Left lobe of liver (tissue), 2 donors: ENCODE results near the gene USP12. TPM values are rescaled to one million over a fixed set of nuclear protein-coding genes. Genes with fewer than 3 reads are reported as not detected.
A peak's percentile ranks its signal among the peaks of the same experiment; 100 is the strongest.

ENCODE experiments used
- ATAC-seq: fragments of 200-7000 bp; cut with Tn5 transposase; one replicate; pipeline ENCODE4 v1.9.1; 2020; ENCODE audit warnings: mild to moderate bottlenecking, moderate library complexity
- DNase-seq: peaks from one replicate; pipeline ENCODE4 v3.0.0-alpha.2; 2020; ENCODE audit warnings: low spot score
- total RNA-seq: library from RNA; stranded (reverse); gene quantifications from one replicate; pipeline ENCODE4 v1.2.1, GENCODE V29; 2021
- donor health status: DM: no; HTN: no; CAD: no; lungs with moderate emphysema.
- donor health status: DM: no; HTN: yes; CAD: no.

Gene USP12
- total RNA-seq, 1 donor from 2014 or later = 11.5 TPM

DNA sequence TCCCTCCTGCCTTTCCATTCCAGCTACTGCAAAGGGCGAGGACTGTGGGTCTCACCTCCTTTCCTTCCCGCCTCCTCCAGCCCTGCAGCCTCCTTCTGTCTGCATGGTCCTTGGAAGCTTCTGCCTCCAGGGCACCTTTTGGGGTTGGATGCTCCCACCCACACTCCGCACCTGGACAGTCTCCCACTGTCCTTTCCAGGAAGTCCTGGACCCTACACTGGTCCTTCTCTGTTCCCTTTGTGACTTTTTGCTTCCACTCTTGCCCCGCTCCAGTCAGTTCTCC lies 130.8 kb downstream of the USP12 start:
- DNase-seq = no peak
- no peak for ATAC-seq

DNA sequence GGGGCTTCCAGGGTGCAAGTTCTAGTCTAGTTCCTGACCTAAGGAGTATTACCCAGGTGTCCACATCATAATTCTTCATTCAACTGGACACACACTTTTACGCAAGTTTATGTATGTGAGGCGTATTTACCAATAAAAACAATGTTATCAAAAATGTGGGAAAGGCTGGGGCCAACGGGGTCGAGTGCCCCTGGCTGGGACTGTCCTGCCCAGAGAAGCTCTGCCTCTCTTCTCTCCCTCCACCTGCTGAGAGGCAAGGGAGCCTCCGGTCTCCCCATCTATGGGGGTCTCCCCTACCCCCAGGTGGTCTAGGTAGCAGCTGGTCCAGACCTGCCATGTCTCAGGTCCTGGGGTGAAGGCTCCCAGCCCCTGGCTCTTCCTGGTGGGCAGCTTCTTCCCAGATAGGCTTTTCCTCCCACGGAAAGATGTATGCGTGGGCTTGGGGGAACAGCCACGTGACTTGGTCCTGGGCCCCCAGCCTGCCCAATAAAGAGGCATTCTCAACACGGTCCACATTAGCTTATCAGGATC lies 132.4 kb downstream of the USP12 start:
- no peak for ATAC-seq
- no peak for DNase-seq

DNA sequence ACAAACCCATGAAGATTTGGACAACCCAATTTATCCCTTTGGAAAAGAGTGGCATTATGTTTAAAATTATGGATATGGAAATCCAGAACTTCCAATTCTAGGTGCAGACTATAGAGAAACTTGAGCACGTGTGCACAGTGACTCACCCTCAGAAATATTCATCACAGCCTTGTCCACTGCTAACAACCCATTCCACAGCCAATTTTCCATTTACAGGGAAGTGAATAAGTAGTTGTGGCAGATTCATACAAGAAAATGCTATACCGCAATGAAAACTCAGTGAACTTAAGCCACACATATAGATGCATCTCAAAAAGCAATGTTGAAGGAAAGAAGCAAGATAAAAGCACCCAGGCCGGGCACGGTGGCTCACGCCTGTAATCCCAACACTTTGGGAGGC lies 133.3 kb downstream of the USP12 start:
- ATAC-seq (no peak), DNase-seq (no peak)

DNA sequence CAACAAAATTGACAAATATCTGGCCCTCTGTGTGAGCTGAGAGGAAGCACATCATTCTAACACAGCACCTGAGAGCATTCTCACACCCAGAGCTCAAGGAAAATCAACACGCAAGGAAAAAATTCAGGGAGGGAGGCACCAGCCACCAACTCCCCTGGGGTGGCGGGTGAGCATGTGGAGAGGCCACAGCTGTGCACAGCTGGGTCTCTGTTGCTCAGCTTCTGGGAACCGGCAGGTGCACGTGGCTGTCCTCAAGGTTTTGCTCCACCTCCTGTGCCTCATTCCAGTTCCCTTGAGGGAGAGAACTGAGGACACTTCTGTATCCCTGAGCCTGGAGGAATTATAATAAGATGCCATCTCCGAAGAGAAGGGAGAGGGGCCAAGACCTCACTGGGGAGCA lies 134.0 kb downstream of the USP12 start:
- ATAC-seq (no peak), DNase-seq (no peak)

DNA sequence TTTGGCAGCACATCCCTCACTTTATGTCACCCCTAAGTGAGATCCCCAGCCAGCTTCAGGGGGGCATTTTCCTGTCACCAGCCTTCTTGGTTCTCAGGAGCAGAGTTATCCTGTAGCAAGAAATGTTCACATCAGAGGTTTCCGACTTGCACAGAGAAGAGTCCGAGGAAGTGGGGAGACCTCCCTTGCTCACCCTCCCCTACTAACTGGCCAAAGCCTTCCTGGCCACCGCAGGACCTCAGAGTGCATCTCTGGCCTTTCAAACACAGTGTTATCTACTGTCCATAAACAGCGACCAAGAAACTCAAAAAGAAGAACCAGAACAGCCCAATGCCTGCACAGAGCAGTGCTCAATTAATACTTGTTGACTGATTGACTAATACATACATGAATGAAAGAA lies 134.4 kb downstream of the USP12 start:
- DNase-seq = no peak
- no peak for ATAC-seq

DNA sequence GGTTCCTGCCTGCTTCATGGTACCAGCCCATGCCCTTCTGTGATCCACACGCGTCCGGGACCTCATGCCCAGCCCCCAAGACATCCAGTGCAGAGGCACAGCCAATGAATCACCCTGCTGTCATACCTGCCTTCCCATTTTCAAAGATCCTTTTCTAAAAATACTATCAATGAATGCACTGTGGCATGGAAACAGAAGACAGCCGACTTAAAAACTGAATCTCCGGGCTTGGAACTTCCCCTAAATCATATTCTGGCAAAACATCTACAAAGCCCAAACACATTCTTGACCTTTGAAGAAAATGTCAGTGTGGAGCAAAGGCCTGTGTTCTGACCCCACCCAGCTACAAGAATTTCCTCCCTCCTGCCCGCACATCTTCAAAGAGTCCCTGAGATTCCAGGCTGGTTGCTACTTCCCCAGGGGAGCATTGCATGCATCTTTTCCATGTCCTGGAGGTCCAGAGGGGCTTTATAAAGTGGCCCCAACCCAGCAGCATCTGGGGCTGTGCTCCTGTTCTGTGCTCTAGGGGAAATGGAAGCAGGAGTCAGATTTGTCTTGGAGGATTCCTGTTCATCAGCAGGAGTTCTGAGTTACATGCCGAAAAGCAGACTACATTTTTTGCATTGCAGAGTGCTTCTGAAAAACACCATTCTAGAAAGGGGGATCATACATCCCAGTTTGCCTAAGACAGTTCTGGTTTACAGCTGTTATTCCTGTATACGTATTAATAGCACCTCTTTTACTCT lies 135.2 kb downstream of the USP12 start:
- ATAC-seq (no peak), DNase-seq (peak; percentile 4)

DNA sequence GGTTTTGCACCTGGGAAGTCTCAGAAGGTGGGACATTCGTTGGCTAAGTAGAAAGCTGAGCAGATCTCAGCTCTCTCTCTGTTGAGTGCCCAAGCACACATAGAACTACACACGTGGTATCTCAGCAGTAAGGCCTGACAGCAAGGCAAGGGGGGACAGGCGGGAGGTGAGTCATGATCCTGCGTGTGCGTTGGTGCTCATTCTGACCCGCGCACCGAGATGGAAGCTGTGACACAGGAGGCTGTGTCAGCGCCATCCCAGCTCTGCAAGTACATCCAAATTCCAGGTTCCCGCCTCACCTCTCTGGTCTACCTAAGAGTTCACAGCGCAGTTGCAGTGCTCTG lies 135.7 kb downstream of the USP12 start:
- DNase-seq (peak; percentile 24), ATAC-seq (no peak)

DNA sequence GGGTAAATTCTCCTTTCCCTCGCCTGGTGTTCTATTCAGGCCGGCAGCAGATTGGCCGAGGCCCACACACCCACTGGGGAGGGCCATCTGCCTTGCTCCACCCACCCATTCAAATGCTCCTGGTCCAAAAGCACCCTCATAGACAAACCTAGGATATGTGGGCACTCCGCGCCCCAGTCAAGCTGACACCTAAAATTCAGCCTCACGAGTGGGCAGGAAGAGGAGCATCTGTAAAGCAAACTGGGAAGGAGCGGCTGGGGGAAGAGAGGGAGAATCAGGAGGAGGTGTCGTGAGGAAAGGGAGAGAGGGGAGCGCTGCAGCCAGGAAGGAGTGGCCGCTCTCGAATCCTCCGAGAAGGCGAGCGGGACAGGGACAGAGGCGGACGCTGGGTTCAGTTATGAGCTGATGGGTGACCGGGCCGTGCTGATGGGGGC lies 136.9 kb downstream of the USP12 start:
- ATAC-seq = peak; percentile 79
- DNase-seq = peak; percentile 51

DNA sequence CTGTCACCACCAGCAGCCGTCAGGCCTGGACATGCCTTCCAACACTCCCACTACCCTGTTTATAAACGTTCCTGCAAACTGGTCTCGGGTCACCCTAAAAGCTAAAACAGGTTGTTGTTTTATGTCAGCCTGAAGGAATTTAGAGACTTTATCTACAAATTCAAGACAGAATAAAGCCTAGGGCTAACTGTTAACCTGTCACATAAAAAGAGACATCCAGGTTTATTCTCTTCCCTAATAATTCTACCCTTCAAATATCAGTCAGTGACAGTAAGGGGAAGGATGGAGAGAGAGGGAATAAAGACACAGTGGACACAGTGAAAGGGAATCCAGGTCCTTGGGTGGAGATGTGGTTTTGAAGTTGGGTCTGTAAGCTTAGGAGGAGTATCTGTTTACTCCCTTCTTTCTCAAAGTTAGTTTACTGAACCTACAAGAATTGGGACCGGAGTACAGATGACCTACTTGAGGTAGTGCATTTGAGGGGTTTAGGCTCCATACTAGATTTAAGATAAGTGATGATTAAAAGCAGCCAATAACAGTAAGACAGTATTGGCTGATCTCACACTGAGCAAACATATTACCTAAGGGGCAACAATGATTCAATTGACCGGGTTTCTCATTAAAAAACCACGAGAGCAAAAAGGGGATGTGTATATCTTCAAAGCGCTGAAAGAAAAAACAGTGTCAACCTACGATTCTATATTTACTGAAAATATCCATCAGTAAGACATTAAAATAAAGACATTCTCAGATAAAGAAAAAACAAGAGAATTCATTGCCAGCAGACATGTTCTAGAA lies 142.7 kb downstream of the USP12 start:
- DNase-seq (no peak), ATAC-seq (no peak)

DNA sequence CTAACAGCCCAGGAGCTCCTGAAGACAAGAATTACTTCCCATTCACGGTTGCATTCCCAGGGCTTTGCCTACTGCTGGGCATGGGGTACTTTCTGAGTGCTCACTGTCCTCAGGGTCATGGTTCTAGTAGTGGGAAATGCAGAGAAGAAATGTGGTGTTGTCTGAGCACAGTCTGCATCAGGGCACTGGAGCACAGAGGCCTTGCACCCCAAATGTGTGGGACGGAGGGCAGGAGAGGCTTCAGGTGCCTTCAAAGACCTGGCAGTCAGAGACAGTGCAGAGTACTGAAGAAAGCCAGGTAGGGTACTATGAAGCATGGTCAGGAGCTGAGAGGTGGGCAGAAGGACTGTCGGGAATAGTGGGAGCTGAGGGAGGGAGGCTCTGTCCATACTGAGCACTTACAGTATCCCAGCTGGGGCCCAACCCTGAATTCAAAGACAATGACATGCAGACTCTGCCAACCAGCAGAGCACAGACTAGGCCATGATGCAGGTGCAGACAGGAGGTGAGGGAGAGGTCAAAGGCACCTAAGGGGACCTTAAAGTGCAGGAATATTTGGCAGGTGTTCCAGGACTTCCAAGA lies 144.4 kb downstream of the USP12 start:
- no peak for DNase-seq
- no peak for ATAC-seq

DNA sequence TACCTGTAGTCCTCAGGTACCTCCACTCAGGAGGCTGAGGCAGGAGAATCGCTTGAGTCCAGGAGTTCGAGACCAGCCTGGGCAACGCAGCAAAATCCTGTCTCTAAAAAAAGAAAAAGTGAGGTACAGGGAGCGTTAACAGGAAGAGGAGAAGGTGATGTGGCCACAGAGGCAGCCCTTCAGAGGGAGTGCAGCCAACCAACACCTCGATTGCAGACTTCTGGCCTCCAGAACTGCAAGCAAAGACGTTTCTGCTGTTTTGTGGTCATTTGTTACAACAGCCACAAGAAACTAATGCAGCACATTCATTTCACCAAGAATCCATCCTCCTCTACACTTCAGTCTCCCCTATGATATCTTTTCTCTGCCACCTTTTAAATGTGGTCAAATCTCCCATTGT lies 145.2 kb downstream of the USP12 start:
- ATAC-seq = no peak

DNA sequence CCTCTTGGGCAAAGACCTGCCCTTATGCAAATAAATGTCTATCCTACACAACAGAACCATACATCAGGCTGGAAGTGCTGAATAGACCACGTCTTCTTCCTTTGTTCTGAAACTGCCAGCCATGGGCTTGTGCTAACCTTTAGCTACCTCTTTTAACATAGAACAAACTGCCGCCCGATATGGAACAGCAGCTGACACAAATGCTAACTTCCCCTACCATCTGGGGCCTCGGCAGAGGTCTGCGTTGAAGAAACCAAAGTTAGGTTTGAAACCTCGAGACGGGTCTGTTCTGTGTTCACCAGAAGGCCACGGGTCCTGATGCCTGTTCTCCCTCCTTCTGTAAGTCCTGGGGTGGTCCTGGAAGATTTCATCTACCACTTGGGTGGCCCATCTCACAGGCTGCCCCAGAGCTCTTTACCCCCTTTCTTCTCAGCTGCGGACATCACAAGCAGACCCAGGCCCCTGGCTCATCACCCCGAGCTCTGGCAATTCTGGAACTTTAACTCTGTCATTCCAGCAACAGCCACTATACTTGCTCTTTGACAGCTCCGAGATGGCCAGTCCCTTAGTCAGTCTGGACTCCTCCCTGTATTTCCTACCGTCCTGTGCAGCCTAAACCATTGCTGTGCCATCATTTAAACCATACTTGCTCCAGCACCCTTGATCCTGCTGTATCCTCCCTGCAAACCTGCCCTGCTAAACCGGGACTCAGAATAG lies 146.7 kb downstream of the USP12 start:
- DNase-seq (no peak), ATAC-seq (no peak)

More for the DNA sequence above, 145.2 kb downstream of the USP12 start:
- DNase-seq = no peak

DNA sequence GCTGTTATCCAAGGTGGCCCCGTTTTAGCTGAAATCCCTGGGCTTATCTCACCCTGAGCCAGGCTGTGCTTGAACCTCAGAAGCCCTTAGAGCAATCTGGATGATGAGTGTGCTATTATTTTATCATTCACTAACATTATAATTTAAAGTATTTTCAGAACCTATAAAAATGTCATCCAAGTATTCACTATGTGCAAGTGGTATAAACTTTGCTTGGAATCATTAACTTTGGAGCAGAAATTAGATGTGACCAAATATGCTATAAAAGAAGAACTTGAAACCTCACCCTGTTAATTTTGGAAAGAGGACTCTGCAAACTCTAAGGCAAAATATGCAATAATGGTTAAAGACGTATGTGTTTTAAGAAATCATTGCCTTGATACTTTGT lies 147.5 kb downstream of the USP12 start:
- ATAC-seq (no peak), DNase-seq (no peak)

DNA sequence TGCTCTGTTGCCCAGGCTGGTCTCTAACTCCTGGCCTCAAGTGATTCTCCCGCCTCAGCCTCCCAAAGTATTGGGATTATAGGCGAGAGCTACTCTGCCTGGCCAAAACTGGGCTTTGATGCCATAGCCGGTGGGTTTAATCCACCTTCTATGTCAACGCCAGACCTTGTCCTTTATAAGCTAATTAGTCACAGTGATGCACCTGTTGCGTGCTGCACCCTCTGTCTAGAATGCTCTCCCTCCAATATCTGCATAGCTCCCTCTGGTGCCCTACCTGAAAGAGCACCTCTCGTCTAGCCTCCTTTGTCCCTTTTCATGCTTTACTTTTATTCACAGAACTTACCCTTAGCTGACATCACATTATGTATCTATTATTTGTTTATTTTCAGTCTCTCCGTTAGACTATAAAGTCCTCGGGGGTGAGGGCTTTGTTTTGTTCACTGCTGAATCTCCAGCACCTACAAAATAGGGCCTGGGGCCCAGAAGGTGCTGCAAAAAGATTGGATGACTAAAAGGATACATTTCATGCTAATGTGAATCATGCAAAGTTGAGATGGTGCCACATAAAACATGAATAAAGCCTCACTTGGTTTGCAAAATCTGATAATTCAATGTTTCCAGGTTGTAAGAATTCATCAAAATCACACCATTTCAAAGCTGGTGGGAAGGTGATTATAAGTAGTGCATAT lies 148.1 kb downstream of the USP12 start:
- DNase-seq (peak; percentile 7), ATAC-seq (no peak)

DNA sequence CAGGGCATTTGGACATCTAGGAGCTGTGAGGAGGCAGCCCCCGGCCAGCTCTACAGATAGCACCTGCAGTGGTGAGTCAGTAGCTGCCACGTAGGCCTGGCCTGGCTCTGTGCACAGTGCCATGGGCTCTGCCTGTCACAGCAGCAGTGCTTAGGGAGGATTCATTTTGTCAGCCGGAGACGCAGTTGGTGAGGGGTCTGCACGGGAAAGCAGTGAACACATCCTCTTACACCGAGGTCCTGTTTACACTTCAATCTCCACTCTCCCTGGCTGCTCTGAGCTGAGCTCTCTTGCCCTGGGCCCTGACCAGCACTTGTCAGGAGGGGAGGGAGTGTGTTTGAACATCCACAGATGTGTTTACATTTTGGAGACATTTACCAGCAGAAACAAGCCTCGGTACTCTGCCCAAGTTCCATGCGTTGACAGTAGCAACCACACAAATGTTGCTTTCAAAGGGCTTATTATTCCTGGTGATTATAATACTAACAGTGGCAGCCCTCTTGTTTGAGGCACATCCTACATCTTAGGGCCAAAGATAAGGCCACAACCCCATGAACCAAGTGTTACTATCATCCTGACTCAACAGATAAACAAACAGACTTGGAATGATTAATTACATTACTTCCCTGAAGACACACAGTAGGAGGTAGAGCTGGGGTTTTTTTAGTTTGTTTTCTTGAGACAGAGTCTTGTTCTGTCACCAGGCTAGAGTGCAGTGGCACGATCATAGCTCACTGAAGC lies 148.9 kb downstream of the USP12 start:
- ATAC-seq = no peak
- DNase-seq = peak; percentile 29

DNA sequence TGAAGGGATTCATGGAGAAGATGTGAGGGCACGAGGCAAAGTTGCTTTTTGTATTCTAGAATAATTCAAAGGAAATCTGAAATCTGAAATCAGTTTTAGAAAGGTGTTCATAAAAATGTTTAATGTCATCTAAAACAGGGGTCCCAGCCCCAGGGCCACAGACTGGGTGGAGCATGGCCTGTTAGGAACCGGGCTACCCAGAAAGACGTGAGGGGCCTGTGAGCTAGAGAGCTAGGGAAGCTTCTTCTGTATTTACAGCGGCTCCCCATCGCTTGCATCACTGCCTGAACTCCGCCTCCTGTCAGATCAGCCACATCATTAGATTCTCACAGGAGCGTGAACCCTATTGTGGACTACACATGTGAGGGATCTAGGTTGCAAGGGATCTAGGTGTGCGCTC lies 151.2 kb downstream of the USP12 start:
- ATAC-seq (no peak), DNase-seq (peak; percentile 11)

DNA sequence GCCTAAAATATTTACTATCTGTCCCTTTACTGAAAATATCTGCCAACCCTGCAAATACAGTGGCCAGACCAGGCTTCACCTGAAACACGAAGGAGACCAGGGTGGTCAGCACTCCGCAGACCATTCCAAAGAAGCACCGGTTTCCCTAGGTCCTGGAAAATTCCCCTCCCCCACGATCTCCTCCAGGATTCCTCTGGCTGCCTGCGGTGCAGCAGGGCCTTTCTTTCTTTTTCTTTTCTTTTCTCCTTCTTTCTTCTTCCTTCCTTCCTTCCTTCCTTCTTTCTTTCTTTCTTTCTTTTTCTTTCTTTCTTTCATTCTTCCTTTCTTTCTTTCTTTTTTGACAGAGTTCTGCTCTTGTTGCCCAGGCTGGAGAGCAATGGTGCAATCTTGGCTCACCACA lies 152.7 kb downstream of the USP12 start:
- ATAC-seq = peak; percentile 61
- no peak for DNase-seq

DNA sequence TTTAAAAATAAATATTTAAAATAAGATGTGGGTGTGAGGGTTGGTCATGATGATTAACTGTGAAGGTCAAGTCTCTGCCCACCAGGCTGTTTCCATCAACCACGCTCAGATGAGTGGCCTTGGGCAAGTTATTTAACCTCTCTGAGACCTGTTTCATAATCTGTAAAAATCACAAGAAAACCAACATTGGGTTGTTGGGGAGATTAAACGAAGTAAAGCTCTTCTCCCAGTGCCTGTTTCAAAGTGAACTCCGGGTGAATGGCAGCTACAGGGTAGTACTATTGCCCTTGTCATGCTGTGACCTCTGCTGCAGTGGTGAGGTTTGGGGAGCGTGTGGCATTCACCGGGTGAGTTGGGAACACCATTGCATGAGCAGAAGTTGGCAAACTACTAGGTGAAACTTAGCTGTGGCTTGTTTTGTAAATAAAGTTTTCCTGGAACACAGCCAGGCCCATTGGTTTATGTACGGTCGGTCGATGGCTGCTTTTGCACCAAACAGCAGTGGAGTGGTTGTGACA lies 153.2 kb downstream of the USP12 start:
- DNase-seq = peak; percentile 89
- peak; percentile 93 for ATAC-seq

DNA sequence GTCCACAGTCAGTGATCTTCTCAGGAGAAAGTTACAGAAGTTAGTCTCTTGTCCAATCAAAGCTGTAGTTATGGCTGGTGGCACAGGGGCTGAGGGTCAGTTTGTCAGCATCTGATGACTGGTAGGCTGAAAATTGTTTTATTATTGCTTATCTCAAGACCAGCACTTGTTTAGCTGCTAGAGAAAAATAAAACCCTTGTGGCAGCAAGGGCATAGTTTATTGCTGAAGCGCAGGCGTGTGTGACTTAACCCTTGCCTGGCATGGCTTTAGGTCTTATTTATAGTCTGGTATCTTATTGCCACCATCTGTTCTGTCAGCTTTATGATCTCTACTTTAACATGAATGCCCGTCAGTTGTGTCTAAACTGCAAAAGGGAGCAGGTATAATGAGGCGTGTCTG lies 154.7 kb downstream of the USP12 start:
- ATAC-seq (no peak), DNase-seq (no peak)
